ENCODE measurements around the gene HSD17B14.

The HSD17B14 gene

DNA sequence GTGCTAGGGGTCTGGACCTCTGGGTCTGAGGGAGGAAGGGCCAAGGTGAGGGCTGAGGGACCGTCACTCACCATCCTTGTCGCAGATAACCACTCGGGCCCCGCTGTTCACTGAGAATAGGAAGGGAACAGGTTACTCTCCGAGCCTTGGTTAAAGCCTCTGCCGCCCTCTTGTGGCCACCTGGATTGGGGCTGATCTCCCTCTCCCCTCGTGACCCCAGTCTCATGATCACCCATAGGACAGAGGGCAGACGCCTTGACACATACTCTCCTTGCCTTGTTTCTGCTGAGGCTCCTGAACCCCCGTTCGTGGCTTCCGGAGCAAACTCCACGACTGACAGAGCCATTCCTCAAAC lies 580 bp downstream of the HSD17B14 start:
- TF ChIP-seq, protein P1, sequence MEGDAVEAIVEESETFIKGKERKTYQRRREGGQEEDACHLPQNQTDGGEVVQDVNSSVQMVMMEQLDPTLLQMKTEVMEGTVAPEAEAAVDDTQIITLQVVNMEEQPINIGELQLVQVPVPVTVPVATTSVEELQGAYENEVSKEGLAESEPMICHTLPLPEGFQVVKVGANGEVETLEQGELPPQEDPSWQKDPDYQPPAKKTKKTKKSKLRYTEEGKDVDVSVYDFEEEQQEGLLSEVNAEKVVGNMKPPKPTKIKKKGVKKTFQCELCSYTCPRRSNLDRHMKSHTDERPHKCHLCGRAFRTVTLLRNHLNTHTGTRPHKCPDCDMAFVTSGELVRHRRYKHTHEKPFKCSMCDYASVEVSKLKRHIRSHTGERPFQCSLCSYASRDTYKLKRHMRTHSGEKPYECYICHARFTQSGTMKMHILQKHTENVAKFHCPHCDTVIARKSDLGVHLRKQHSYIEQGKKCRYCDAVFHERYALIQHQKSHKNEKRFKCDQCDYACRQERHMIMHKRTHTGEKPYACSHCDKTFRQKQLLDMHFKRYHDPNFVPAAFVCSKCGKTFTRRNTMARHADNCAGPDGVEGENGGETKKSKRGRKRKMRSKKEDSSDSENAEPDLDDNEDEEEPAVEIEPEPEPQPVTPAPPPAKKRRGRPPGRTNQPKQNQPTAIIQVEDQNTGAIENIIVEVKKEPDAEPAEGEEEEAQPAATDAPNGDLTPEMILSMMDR (IDR thresholded peaks at IDR 0.05; ENCODE audit: insufficient read depth, missing control alignments): peak; percentile 86
- peak; percentile 56 for DNase-seq (ENCODE audit: insufficient read length, low spot score)
- peak; percentile 11 for FAIRE-seq

- DNase-seq (ENCODE audit: insufficient read length, low spot score) (no peak), FAIRE-seq (no peak)
- TF ChIP-seq, protein P1 (IDR thresholded peaks at IDR 0.05; ENCODE audit: insufficient read depth, missing control alignments): no peak
Measured at GRCh38 chr19:48833977-48834376, 2.3 kb downstream of the HSD17B14 start.

DNA sequence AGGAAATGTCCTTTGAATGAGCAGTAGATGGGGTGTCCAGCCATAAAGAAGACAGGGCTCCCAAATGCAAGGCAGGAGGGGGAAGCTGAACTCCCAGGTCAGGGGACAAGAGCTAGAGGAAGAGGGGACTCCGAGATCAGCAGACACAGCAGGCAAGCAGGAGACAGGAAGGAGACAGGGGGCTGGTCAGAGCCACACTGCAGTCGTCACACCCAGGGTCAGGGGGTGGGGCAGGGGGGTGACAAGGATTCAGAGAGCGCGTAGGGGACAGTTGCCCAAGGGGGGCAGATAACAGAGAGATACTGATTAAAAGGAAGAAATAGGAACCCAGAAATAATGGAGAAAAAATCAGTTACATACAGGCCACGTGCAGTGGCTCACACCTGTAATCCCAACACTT lies 3.2 kb downstream of the HSD17B14 start:
- TF ChIP-seq, protein P1 (IDR thresholded peaks at IDR 0.05; ENCODE audit: insufficient read depth, missing control alignments): no peak
- DNase-seq (ENCODE audit: insufficient read length, low spot score): no peak
- FAIRE-seq: no peak

GRCh38 chr19:48830965-48831364 lies 5.3 kb downstream of the HSD17B14 start:
- no peak for DNase-seq (ENCODE audit: insufficient read length, low spot score)
- FAIRE-seq: no peak
- TF ChIP-seq, protein P1 (IDR thresholded peaks at IDR 0.05; ENCODE audit: insufficient read depth, missing control alignments): no peak

DNA sequence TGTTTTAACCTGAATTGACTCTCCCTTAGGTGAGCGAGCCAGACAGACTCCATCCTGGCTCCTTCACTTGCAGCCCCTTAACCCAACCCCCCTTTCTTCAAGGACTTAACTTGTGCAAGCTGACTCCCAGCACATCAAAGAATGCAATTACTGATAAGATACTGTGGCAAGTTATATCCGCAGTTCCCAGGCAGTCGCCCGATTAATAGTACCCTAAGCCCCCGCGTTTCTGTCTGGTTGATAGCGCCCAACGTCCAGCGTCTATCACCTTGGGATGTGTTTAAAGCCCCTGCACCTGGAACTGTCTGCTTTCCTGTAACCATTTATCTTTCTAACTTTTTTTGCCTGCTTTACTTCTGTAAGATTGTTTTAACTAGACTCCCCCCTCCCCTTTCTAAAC lies 6.2 kb downstream of the HSD17B14 start:
- no peak for DNase-seq (ENCODE audit: insufficient read length, low spot score)
- TF ChIP-seq, protein P1 (IDR thresholded peaks at IDR 0.05; ENCODE audit: insufficient read depth, missing control alignments): no peak
- FAIRE-seq: no peak

DNA sequence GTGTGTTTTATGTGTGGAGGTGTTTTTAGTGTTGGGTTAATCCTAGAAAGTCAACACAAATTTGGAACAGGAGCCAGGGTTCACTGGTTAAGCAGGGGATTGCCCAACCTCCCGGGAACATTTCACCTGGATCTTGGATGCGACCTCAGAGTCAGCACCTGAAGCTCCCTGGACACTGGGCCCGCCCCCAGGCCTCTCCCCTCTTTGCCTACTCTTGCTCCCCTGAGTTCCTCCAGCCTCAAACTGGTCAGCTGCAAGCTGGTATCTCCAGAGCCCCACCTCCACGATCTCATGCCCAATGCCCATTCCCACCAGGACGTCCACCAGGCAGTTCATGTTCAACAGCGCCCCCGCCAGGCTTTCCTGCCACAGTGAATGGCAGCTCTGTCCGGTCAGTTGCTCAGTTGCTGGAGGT lies 9.7 kb downstream of the HSD17B14 start:
- FAIRE-seq: no peak
- TF ChIP-seq, protein P1 (IDR thresholded peaks at IDR 0.05; ENCODE audit: insufficient read depth, missing control alignments): no peak
- DNase-seq (ENCODE audit: insufficient read length, low spot score): no peak

GRCh38 chr19:48822514-48822913 lies 13.8 kb downstream of the HSD17B14 start:
- DNase-seq (ENCODE audit: insufficient read length, low spot score): no peak
- no peak for FAIRE-seq
- TF ChIP-seq, protein P1 (IDR thresholded peaks at IDR 0.05; ENCODE audit: insufficient read depth, missing control alignments): no peak
